ENCODE data around the gene KIF18A. TPM values are rescaled to one million over a fixed set of nuclear protein-coding genes. Genes with fewer than 3 reads are reported as not detected.

The KIF18A gene
- polyA plus RNA-seq, 1 donor from 2014 or later, result 0.83 TPM

DNA sequence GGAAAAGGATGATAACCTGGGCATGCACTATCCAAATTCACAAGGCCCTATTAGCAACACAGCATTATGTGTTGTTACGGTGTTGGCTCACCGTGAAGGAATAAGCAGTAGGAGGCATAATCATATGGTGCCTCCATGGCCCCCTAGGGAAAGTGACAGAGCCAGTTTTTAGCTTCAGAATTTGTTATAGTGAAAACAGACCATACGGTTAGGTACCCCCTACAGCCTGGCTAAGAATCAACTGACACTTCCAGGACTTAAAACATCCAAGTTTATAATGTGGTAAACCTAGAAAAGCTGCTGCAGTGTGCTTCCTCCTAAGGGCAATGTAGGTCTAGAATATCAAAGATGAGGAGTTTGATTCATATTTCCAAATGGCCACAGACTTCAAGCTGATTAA, 30.4 kb downstream of the KIF18A start:
- no peaks in the 10 kb centered on the region for H3F3A ChIP-seq (ENCODE audit: insufficient read depth, low read length, poor library complexity, severe bottlenecking)
- H3K4me2 ChIP-seq (ENCODE audit: low read length), result no peak overlapping the region
- H3K9ac ChIP-seq (ENCODE audit: low read length), result no peak overlapping the region
- H3K27me3 ChIP-seq (ENCODE audit: insufficient read depth, low read depth, low read length), result no peaks in the 10 kb centered on the region
- H3K4me3 ChIP-seq (ENCODE audit: low read length), result no peak overlapping the region
- no peaks in the 10 kb centered on the region for H3K9me3 ChIP-seq (ENCODE audit: low read length)
- H3K9me2 ChIP-seq (ENCODE audit: insufficient read depth, low read length), result no peaks in the 10 kb centered on the region
- no peaks in the 10 kb centered on the region for H4K20me1 ChIP-seq (ENCODE audit: insufficient read depth)
- H2AFZ ChIP-seq (ENCODE audit: low read depth, low read length), result no peak overlapping the region
- TF ChIP-seq, protein P1, sequence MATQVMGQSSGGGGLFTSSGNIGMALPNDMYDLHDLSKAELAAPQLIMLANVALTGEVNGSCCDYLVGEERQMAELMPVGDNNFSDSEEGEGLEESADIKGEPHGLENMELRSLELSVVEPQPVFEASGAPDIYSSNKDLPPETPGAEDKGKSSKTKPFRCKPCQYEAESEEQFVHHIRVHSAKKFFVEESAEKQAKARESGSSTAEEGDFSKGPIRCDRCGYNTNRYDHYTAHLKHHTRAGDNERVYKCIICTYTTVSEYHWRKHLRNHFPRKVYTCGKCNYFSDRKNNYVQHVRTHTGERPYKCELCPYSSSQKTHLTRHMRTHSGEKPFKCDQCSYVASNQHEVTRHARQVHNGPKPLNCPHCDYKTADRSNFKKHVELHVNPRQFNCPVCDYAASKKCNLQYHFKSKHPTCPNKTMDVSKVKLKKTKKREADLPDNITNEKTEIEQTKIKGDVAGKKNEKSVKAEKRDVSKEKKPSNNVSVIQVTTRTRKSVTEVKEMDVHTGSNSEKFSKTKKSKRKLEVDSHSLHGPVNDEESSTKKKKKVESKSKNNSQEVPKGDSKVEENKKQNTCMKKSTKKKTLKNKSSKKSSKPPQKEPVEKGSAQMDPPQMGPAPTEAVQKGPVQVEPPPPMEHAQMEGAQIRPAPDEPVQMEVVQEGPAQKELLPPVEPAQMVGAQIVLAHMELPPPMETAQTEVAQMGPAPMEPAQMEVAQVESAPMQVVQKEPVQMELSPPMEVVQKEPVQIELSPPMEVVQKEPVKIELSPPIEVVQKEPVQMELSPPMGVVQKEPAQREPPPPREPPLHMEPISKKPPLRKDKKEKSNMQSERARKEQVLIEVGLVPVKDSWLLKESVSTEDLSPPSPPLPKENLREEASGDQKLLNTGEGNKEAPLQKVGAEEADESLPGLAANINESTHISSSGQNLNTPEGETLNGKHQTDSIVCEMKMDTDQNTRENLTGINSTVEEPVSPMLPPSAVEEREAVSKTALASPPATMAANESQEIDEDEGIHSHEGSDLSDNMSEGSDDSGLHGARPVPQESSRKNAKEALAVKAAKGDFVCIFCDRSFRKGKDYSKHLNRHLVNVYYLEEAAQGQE (IDR thresholded peaks at IDR 0.05; ENCODE audit: borderline replicate concordance), result no peak
- TF ChIP-seq RAD21 (conservative IDR thresholded peaks at IDR 0.05) (no peak), MXI1 (conservative IDR thresholded peaks at IDR 0.05; ENCODE audit: poor library complexity, severe bottlenecking) (no peak)
- H3K27ac ChIP-seq (ENCODE audit: low read length), result no peak overlapping the region
- no peaks in the 10 kb centered on the region for H3K79me2 ChIP-seq (replicated peaks; ENCODE audit: insufficient read depth, low read length)
- no peaks in the 10 kb centered on the region for H3K36me3 ChIP-seq (ENCODE audit: insufficient read depth, low read length)

DNA sequence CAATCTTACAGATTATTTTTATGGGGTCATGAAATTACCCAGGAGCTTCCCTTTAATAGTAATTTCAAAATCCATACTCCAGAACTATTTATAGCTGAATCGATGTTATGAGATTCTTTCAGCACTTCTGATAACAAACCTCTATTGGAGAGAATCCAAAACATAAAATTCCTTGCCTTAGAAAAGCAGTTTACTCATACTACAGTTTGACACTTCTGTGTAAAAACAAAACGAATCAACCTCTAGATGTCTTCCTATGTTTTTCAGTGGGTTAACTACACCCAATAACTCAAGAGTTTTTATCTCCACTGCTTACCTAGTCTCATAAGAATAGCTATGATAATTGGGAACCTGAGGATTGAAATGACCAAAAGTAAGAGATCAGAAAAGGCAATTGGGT, 35.6 kb downstream of the KIF18A start:
- Histone ChIP-seq H3F3A (ENCODE audit: insufficient read depth, low read length, poor library complexity, severe bottlenecking) (no peaks in the 10 kb centered on the region), H3K36me3 (ENCODE audit: insufficient read depth, low read length) (no peaks in the 10 kb centered on the region), H3K9me2 (ENCODE audit: insufficient read depth, low read length) (no peaks in the 10 kb centered on the region), H3K79me2 (replicated peaks; ENCODE audit: insufficient read depth, low read length) (no peaks in the 10 kb centered on the region), H3K27ac (ENCODE audit: low read length) (no peak overlapping the region), H3K9ac (ENCODE audit: low read length) (no peak overlapping the region), H2AFZ (ENCODE audit: low read depth, low read length) (no peak overlapping the region), H3K4me2 (ENCODE audit: low read length) (no peak overlapping the region), H3K4me3 (ENCODE audit: low read length) (no peak overlapping the region), H3K27me3 (ENCODE audit: insufficient read depth, low read depth, low read length) (no peaks in the 10 kb centered on the region), H3K9me3 (ENCODE audit: low read length) (no peaks in the 10 kb centered on the region), H4K20me1 (ENCODE audit: insufficient read depth) (no peaks in the 10 kb centered on the region)
- TF ChIP-seq, protein P1 (IDR thresholded peaks at IDR 0.05; ENCODE audit: borderline replicate concordance), result no peak
- TF ChIP-seq TAF1 (IDR thresholded peaks at IDR 0.05; ENCODE audit: low read depth), result no peak
- TF ChIP-seq RAD21 (conservative IDR thresholded peaks at IDR 0.05), result no peak
- TF ChIP-seq, protein P2, sequence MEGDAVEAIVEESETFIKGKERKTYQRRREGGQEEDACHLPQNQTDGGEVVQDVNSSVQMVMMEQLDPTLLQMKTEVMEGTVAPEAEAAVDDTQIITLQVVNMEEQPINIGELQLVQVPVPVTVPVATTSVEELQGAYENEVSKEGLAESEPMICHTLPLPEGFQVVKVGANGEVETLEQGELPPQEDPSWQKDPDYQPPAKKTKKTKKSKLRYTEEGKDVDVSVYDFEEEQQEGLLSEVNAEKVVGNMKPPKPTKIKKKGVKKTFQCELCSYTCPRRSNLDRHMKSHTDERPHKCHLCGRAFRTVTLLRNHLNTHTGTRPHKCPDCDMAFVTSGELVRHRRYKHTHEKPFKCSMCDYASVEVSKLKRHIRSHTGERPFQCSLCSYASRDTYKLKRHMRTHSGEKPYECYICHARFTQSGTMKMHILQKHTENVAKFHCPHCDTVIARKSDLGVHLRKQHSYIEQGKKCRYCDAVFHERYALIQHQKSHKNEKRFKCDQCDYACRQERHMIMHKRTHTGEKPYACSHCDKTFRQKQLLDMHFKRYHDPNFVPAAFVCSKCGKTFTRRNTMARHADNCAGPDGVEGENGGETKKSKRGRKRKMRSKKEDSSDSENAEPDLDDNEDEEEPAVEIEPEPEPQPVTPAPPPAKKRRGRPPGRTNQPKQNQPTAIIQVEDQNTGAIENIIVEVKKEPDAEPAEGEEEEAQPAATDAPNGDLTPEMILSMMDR (IDR thresholded peaks at IDR 0.05; ENCODE audit: poor library complexity, severe bottlenecking), result no peak
